ENCODE results near the gene ATOH1. TPM values are rescaled to one million over a fixed set of nuclear protein-coding genes. Genes with fewer than 3 reads are reported as not detected.

Gene ATOH1
- total and polyA plus RNA-seq, 2 of the 13 experiments (the other 11 are each of a cell fraction or from before 2014, with no cell fraction given): not detected

DNA sequence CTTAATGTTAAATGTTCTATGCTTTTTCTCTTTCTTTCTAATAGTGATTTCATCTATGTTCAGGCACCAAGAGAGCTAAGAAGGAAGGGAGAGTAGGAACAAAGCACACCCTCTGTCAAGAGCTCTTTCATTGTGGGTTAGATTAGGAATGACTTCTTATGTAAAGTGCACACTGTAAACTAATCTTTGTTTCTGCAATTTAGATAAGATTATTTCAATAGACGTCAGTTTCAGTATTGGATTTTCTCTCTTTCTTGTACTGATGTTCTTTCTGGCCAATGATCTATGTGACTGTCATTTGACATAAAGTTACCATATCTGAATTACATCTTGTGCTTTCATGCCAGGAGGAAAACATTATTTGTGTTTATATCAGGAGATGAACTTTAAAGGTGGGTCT is 48.2 kb downstream of the ATOH1 start:
- no peaks in the 10 kb centered on the region for H4K20me1 ChIP-seq (ENCODE audit: insufficient read depth, low read length)
- no peak overlapping the region for H3K4me3 ChIP-seq (replicated peaks in 1 of 3; ENCODE audit: insufficient read depth in 1 of 3, low read depth in 2 of 3, low read length in 3 of 3)
- no peak overlapping the region for H2AFZ ChIP-seq (ENCODE audit: low read length)
- FAIRE-seq (no peak), ATAC-seq (no peak), DNase-seq (ENCODE audit: low spot score) (no peak)
- no peaks in the 10 kb centered on the region for H3K79me2 ChIP-seq (ENCODE audit: insufficient read depth, low read length)
- H3K27ac ChIP-seq (ENCODE audit: extremely low read length, insufficient read depth, low read length): no peak overlapping the region
- no peak for TF ChIP-seq KAT8 (CRISPR knock-in tag; IDR thresholded peaks at IDR 0.05)
- no peak for TF ChIP-seq SAP130 (CRISPR knock-in tag; IDR thresholded peaks at IDR 0.05; ENCODE audit: low read depth)
- TF ChIP-seq ZNF552 (CRISPR knock-in tag; IDR thresholded peaks at IDR 0.05; ENCODE audit: borderline replicate concordance): no peak
- TF ChIP-seq NFYC (CRISPR knock-in tag; IDR thresholded peaks at IDR 0.05): no peak
- TF ChIP-seq, protein P1, sequence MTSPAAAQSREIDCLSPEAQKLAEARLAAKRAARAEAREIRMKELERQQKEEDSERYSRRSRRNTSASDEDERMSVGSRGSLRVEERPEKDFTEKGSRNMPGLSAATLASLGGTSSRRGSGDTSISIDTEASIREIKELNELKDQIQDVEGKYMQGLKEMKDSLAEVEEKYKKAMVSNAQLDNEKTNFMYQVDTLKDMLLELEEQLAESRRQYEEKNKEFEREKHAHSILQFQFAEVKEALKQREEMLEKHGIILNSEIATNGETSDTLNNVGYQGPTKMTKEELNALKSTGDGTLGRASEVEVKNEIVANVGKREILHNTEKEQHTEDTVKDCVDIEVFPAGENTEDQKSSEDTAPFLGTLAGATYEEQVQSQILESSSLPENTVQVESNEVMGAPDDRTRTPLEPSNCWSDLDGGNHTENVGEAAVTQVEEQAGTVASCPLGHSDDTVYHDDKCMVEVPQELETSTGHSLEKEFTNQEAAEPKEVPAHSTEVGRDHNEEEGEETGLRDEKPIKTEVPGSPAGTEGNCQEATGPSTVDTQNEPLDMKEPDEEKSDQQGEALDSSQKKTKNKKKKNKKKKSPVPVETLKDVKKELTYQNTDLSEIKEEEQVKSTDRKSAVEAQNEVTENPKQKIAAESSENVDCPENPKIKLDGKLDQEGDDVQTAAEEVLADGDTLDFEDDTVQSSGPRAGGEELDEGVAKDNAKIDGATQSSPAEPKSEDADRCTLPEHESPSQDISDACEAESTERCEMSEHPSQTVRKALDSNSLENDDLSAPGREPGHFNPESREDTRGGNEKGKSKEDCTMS (CRISPR knock-in tag; conservative IDR thresholded peaks at IDR 0.05): no peak
- TF ChIP-seq AKAP8 (CRISPR knock-in tag; IDR thresholded peaks at IDR 0.05): no peak
- no peak for TF ChIP-seq NBN (conservative IDR thresholded peaks at IDR 0.05)
- no peak for TF ChIP-seq ETV5 (CRISPR knock-in tag; IDR thresholded peaks at IDR 0.05; ENCODE audit: borderline replicate concordance)
- no peak for TF ChIP-seq ZNF572 (CRISPR knock-in tag; IDR thresholded peaks at IDR 0.05)
- no peak for TF ChIP-seq MTF2 (CRISPR knock-in tag; IDR thresholded peaks at IDR 0.05; ENCODE audit: borderline replicate concordance)
- no peak for TF ChIP-seq ZNF292 (CRISPR knock-in tag; IDR thresholded peaks at IDR 0.05; ENCODE audit: borderline replicate concordance, low read depth)
- TF ChIP-seq, protein P2, sequence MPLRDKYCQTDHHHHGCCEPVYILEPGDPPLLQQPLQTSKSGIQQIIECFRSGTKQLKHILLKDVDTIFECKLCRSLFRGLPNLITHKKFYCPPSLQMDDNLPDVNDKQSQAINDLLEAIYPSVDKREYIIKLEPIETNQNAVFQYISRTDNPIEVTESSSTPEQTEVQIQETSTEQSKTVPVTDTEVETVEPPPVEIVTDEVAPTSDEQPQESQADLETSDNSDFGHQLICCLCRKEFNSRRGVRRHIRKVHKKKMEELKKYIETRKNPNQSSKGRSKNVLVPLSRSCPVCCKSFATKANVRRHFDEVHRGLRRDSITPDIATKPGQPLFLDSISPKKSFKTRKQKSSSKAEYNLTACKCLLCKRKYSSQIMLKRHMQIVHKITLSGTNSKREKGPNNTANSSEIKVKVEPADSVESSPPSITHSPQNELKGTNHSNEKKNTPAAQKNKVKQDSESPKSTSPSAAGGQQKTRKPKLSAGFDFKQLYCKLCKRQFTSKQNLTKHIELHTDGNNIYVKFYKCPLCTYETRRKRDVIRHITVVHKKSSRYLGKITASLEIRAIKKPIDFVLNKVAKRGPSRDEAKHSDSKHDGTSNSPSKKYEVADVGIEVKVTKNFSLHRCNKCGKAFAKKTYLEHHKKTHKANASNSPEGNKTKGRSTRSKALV (CRISPR knock-in tag; IDR thresholded peaks at IDR 0.05): no peak
- TF ChIP-seq, protein P3, sequence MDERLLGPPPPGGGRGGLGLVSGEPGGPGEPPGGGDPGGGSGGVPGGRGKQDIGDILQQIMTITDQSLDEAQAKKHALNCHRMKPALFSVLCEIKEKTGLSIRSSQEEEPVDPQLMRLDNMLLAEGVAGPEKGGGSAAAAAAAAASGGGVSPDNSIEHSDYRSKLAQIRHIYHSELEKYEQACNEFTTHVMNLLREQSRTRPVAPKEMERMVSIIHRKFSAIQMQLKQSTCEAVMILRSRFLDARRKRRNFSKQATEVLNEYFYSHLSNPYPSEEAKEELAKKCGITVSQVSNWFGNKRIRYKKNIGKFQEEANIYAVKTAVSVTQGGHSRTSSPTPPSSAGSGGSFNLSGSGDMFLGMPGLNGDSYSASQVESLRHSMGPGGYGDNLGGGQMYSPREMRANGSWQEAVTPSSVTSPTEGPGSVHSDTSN (CRISPR knock-in tag; IDR thresholded peaks at IDR 0.05): no peak
- TF ChIP-seq NR2C2 (CRISPR knock-in tag; IDR thresholded peaks at IDR 0.05; ENCODE audit: borderline replicate concordance): no peak
- WGBS (ENCODE audit: low lambda C conversion rate): 7% methylated on average over 1 of the region's 1 CpG
- POLR2A ChIA-PET: no interaction called here
- no peaks in the 10 kb centered on the region for H3K36me3 ChIP-seq (replicated peaks in 1 of 2; ENCODE audit: control insufficient read depth in 1 of 2, insufficient read depth in 2 of 2, low read length in 2 of 2)
- H3K4me2 ChIP-seq (ENCODE audit: low read depth, low read length): no peak overlapping the region
- CTCF ChIA-PET (ENCODE audit: low intra/inter-chr PET ratio, low total read pairs): no interaction called here
- no peaks in the 10 kb centered on the region for H3K4me1 ChIP-seq (ENCODE audit: insufficient read depth, low read length)
- BruUV-seq (replicated peaks): no TSS peak
- H3K9me3 ChIP-seq (ENCODE audit: low read length): no peaks in the 10 kb centered on the region
- no peaks in the 10 kb centered on the region for H3K27me3 ChIP-seq (ENCODE audit: control insufficient read depth in 1 of 2, insufficient read depth in 2 of 2, low read length in 2 of 2)
- no peak overlapping the region for H3K9ac ChIP-seq (ENCODE audit: insufficient read depth, low read depth, low read length)
- in situ Hi-C loops (cut with HindIII; ENCODE audit: extremely low pct_ligation_motif_present, low pct_unique_long_range_greater_than_20kb): no loop called here
- intact Hi-C loops (cut with micrococcal nuclease; ENCODE audit: unreplicated experiment): no loop called here

Measured in HepG2 (cell line).